Mesothelial cell of epicardium (in vitro differentiated cells): ENCODE data around the gene FAM53B. TPM values are rescaled to one million over a fixed set of nuclear protein-coding genes. Genes with fewer than 3 reads are reported as not detected.

Experiments used
- DNase-seq, 2 experiments: peaks; one replicate each; pipeline ENCODE4 v3.0.0; 2021; ENCODE audit warnings: low spot score in 2 of 2; ENCODE audit not compliant: unreplicated experiment in 2 of 2
- H3K27ac Mint-ChIP-seq: 2 replicates; pipeline ENCODE4 v1.8.0; 2021; ENCODE audit warnings: mixed read lengths
- H3K27me3 Mint-ChIP-seq: 2 replicates; pipeline ENCODE4 v1.8.0; 2021; ENCODE audit warnings: low read depth, mixed read lengths
- H3K36me3 Mint-ChIP-seq: 2 replicates; pipeline ENCODE4 v1.8.0; 2021; ENCODE audit warnings: mixed read lengths
- H3K4me1 Mint-ChIP-seq: 2 replicates; pipeline ENCODE4 v1.8.0; 2021; ENCODE audit warnings: mixed read lengths
- H3K4me3 Mint-ChIP-seq: 2 replicates; pipeline ENCODE4 v1.8.0; 2021; ENCODE audit warnings: mild to moderate bottlenecking, moderate library complexity, mixed read lengths
- H3K9me3 Mint-ChIP-seq: 2 replicates; pipeline ENCODE4 v1.8.0; 2021; ENCODE audit warnings: mixed read lengths
- CTCF ChIP-seq: fragments of 200-600 bp; sonication (generic); IDR thresholded peaks from one replicate; pipeline ENCODE4 v1.5.0; 2021; ENCODE audit warnings: antibody characterized with exemption; ENCODE audit not compliant: unreplicated experiment
- total RNA-seq: library from RNA; stranded (reverse); gene quantifications from 3 replicates; pipeline ENCODE4 v1.2.1, GENCODE V29; 2021

The FAM53B gene
- total RNA-seq, 1 donor from 2014 or later, result 42.0 TPM

- H3K4me3 Mint-ChIP-seq, result no peak overlapping the region
- no peaks in the 10 kb centered on the region for H3K27me3 Mint-ChIP-seq
These were observed 121.2 kb downstream of the FAM53B start for GRCh38 chr10:124622866-124623536.

GRCh38 chr10:124622158-124622557 is 122.0 kb downstream of the FAM53B start:
- DNase-seq, result no peak
- H3K27ac Mint-ChIP-seq, result no peak overlapping the region
- no peak overlapping the region for H3K4me3 Mint-ChIP-seq
- peaks cover 4% of the 10 kb centered on the region for H3K36me3 Mint-ChIP-seq
- H3K4me1 Mint-ChIP-seq, result peaks cover 14% of the 10 kb centered on the region
- no peak for TF ChIP-seq CTCF
- H3K9me3 Mint-ChIP-seq, result no peaks in the 10 kb centered on the region
- H3K27me3 Mint-ChIP-seq, result no peaks in the 10 kb centered on the region

More at GRCh38 chr10:124622866-124623536, 121.2 kb downstream of the FAM53B start:
- no peak for TF ChIP-seq CTCF
- Mint-ChIP-seq H3K36me3 (peaks cover 4% of the 10 kb centered on the region), H3K9me3 (no peaks in the 10 kb centered on the region), H3K4me1 (peaks cover 18% of the 10 kb centered on the region), H3K27ac (no peak overlapping the region)
- no peak for DNase-seq

- Mint-ChIP-seq H3K27me3 (no peaks in the 10 kb centered on the region), H3K4me3 (no peak overlapping the region), H3K9me3 (no peaks in the 10 kb centered on the region), H3K4me1 (peaks cover 14% of the 10 kb centered on the region), H3K27ac (no peak overlapping the region), H3K36me3 (peaks cover 6% of the 10 kb centered on the region)
- TF ChIP-seq CTCF, result no peak
- no peak for DNase-seq
These were observed 122.5 kb downstream of the FAM53B start for GRCh38 chr10:124621637-124622036.

GRCh38 chr10:124619802-124620490 is 124.2 kb downstream of the FAM53B start:
- Mint-ChIP-seq H3K4me1 (peaks cover 14% of the 10 kb centered on the region), H3K9me3 (no peaks in the 10 kb centered on the region), H3K36me3 (peaks cover 6% of the 10 kb centered on the region), H3K4me3 (no peak overlapping the region), H3K27ac (no peak overlapping the region), H3K27me3 (no peaks in the 10 kb centered on the region)
- no peak for TF ChIP-seq CTCF
- no peak for DNase-seq

- Mint-ChIP-seq H3K9me3 (no peaks in the 10 kb centered on the region), H3K36me3 (peaks cover 6% of the 10 kb centered on the region), H3K4me1 (peaks cover 14% of the 10 kb centered on the region), H3K27ac (peak overlapping the region; percentile 85), H3K4me3 (no peak overlapping the region), H3K27me3 (no peaks in the 10 kb centered on the region)
- DNase-seq, result no peak
- no peak for TF ChIP-seq CTCF
These were observed 125.0 kb downstream of the FAM53B start for GRCh38 chr10:124619195-124619594.
